Endothelial cell of umbilical vein (primary cell): ENCODE results near the gene SEMA4C. TPM values are rescaled to one million over a fixed set of nuclear protein-coding genes. Genes with fewer than 3 reads are reported as not detected.

Experiments used
- BruUV-seq: library from RNA; stranded (reverse); fragments of 400-500 nt; replicated peaks from 2 replicates; lab custom pipeline; 2021; lab: Mats Ljungman, UMichigan
- CTCF ChIA-PET: fragments of 300-600, 350-600 bp; sonication (Branson Sonifier 250); formaldehyde crosslinking; loops from one replicate; lab custom pipeline; 2021; ENCODE audit warnings: antibody characterized with exemption, inconsistent platforms; lab: Charles Lee
- POLR2A ChIA-PET: fragments of 300-600, 350-600 bp; sonication (Branson Sonifier 250); formaldehyde crosslinking; loops from one replicate; lab custom pipeline; 2021; ENCODE audit warnings: antibody characterized with exemption, inconsistent platforms; lab: Charles Lee
- DNase-seq: peaks from one replicate; pipeline ENCODE4 v3.0.0-alpha.2; 2011; ENCODE audit warnings: low read depth, low spot score
- FAIRE-seq: peaks from 2 replicates; lab custom pipeline; 2011; peaks lifted over from hg19 to GRCh38; lab: Jason Lieb, UNC
- H2AFZ ChIP-seq: 2 replicates; pipeline ENCODE4 v1.6.0; 2012; ENCODE audit warnings: low read depth, low read length, control low read depth, inconsistent platforms
- H3K27ac ChIP-seq: 2 replicates; pipeline ENCODE4 v1.5.1; 2011; ENCODE audit warnings: low read depth, mild to moderate bottlenecking, control low read depth, low read length, moderate library complexity; ENCODE audit not compliant: insufficient read depth
- H3K27me3 ChIP-seq, 2 experiments: 2 replicates each; pipeline versions ENCODE4 v1.6.0 to v1.6.1; 2011; ENCODE audit warnings: low read length in 2 of 2, mixed read lengths in 1 of 2; ENCODE audit not compliant: control insufficient read depth in 2 of 2, insufficient read depth in 2 of 2
- H3K36me3 ChIP-seq, 2 experiments: 2 replicates in 1 of 2; 3 replicates in 1 of 2; pipeline ENCODE4 v1.5.1; 2011; ENCODE audit warnings: low read length in 2 of 2, mild to moderate bottlenecking in 1 of 2, moderate library complexity in 1 of 2; ENCODE audit not compliant: control insufficient read depth in 2 of 2, insufficient read depth in 2 of 2; ENCODE audit errors: extremely low read depth in 1 of 2
- H3K4me1 ChIP-seq: 3 replicates; pipeline ENCODE4 v1.5.1; 2011; ENCODE audit warnings: mild to moderate bottlenecking, low read length; ENCODE audit not compliant: control insufficient read depth, insufficient read depth; ENCODE audit errors: extremely low read depth
- H3K4me2 ChIP-seq: 2 replicates; pipeline ENCODE4 v1.6.1; 2011; ENCODE audit warnings: low read length, control low read depth, mixed read lengths; ENCODE audit not compliant: insufficient read depth
- H3K4me3 ChIP-seq, 3 experiments: fragments of 200-600 bp in 1 of 3; sonication (generic), shearing (Covaris generic) in 1 of 3; replicated peaks in 1 of 3; 2 replicates each; pipeline ENCODE4 v1.5.1; 2011 to 2016; ENCODE audit warnings: control low read depth in 3 of 3, low read length in 3 of 3, mild to moderate bottlenecking in 2 of 3, inconsistent platforms in 1 of 3, low read depth in 1 of 3, moderate library complexity in 1 of 3; ENCODE audit not compliant: insufficient read depth in 1 of 3
- H3K79me2 ChIP-seq: 2 replicates; pipeline ENCODE4 v1.6.0; 2012; ENCODE audit warnings: low read length, inconsistent platforms; ENCODE audit not compliant: control insufficient read depth, insufficient read depth
- H3K9ac ChIP-seq: replicated peaks from 2 replicates; pipeline ENCODE3; 2011; ENCODE audit warnings: low read length, control low read depth; ENCODE audit not compliant: insufficient read depth; ENCODE audit errors: extremely low read depth
- H3K9me1 ChIP-seq: replicated peaks from 3 replicates; pipeline ENCODE4 v1.6.0; 2011; ENCODE audit warnings: mild to moderate bottlenecking, low read length; ENCODE audit not compliant: control insufficient read depth, insufficient read depth; ENCODE audit errors: extremely low read depth
- H3K9me3 ChIP-seq: replicated peaks from 2 replicates; pipeline ENCODE4 v1.5.1; 2012; ENCODE audit warnings: low read length, inconsistent platforms; ENCODE audit not compliant: control insufficient read depth, insufficient read depth
- H4K20me1 ChIP-seq: replicated peaks from 2 replicates; pipeline ENCODE3; 2011; ENCODE audit warnings: mild to moderate bottlenecking, low read length; ENCODE audit not compliant: control insufficient read depth, insufficient read depth; ENCODE audit errors: extremely low read depth
- CTCF ChIP-seq, 2 donors: IDR thresholded peaks; 1 replicate in 1 of 2; 2 replicates in 1 of 2; pipeline ENCODE4 v1.5.1; 2011; ENCODE audit warnings: low read length in 2 of 2, mild to moderate bottlenecking in 2 of 2, moderate library complexity in 2 of 2, control low read depth in 1 of 2, inconsistent platforms in 1 of 2, low read depth in 1 of 2; ENCODE audit not compliant: insufficient read depth in 1 of 2; ENCODE audit errors: extremely low read depth in 1 of 2
- EZH2 ChIP-seq: IDR thresholded peaks from 2 replicates; pipeline ENCODE4 v1.6.1; 2012; ENCODE audit warnings: borderline replicate concordance, low read depth, mild to moderate bottlenecking, moderate library complexity, low read length, inconsistent platforms; ENCODE audit not compliant: severe bottlenecking
- FOS ChIP-seq: IDR thresholded peaks from 2 replicates; pipeline ENCODE4 v1.6.1; 2011; ENCODE audit warnings: mild to moderate bottlenecking, low read length, moderate library complexity, borderline replicate concordance; ENCODE audit not compliant: insufficient read depth
- GATA2 ChIP-seq: IDR thresholded peaks from 2 replicates; pipeline ENCODE4 v1.7.0; 2011; ENCODE audit warnings: low read depth, mild to moderate bottlenecking, moderate library complexity, mixed read lengths, low read length; ENCODE audit not compliant: insufficient read length, insufficient read depth
- JUN ChIP-seq: IDR thresholded peaks from 2 replicates; pipeline ENCODE4 v1.6.1; 2011; ENCODE audit warnings: borderline replicate concordance, low read depth; ENCODE audit not compliant: insufficient read length, insufficient read depth
- MAX ChIP-seq: IDR thresholded peaks from 2 replicates; pipeline ENCODE4 v1.6.1; 2011; ENCODE audit not compliant: insufficient read depth, insufficient read length
- MYC ChIP-seq: IDR thresholded peaks from one replicate; pipeline ENCODE4 v1.6.1; 2011; ENCODE audit warnings: mild to moderate bottlenecking, low read depth, low read length
- POLR2A ChIP-seq: IDR thresholded peaks from 2 replicates; pipeline ENCODE4 v1.6.1; 2012; ENCODE audit warnings: low read depth, mild to moderate bottlenecking, control low read depth, low read length
- POLR2AphosphoS5 ChIP-seq: IDR thresholded peaks from 2 replicates; pipeline ENCODE4 v1.6.1; 2012; ENCODE audit warnings: low read depth, mild to moderate bottlenecking, control low read depth, low read length, moderate library complexity; ENCODE audit not compliant: insufficient read depth
- dilution Hi-C: fragments of 300-500 bp; cut with MboI; formaldehyde crosslinking; loops from one replicate; pipeline ENCODE4 v1.15.0; 2019; ENCODE audit warnings: low sequenced_read_pairs; ENCODE audit not compliant: extremely low pct_ligation_motif_present
- intact Hi-C: fragments of 100-400 bp; cut with micrococcal nuclease; formaldehyde crosslinking; loops from one replicate; pipeline ENCODE4 v1.10.0; 2022
- polyA plus RNA-seq, 4 experiments: library from polyadenylated mRNA; depleted of rRNA in 3 of 4; stranded (reverse) in 3 of 4; unstranded in 1 of 4; fragments of >200 nt; gene quantifications; 2 replicates each; pipeline versions ENCODE4 v1.2.1 to v1.2.3, GENCODE V29; 2011 to 2012; ENCODE audit warnings: missing spikeins in 1 of 4
- total RNA-seq: library from RNA; stranded (reverse); gene quantifications from 2 replicates; pipeline ENCODE4 v1.2.3, GENCODE V29; 2021

The SEMA4C gene
- total and polyA plus RNA-seq, 2 donors (not counting 3 experiments of a cell fraction or from before 2014, with no cell fraction given): 16.4 to 17.3 TPM

- FAIRE-seq: no peak
- no peaks in the 10 kb centered on the region for H3K79me2 ChIP-seq
- no peak for DNase-seq
- ChIA-PET CTCF (interaction anchor here (0.7 kb wide), 1 partner anchor 157 kb away, joined by 3 read pairs; no protein-coding TSS in a partner anchor), POLR2A (no interaction called here)
- no TSS peak for BruUV-seq
- H3K9me1 ChIP-seq: no peaks in the 10 kb centered on the region
- H3K4me2 ChIP-seq: no peak overlapping the region
- no peak overlapping the region for H2AFZ ChIP-seq
- no peaks in the 10 kb centered on the region for H3K27me3 ChIP-seq
- intact Hi-C loops (no loop called here), dilution Hi-C loops (no loop called here)
- no peaks in the 10 kb centered on the region for H3K9me3 ChIP-seq
- H3K4me3 ChIP-seq: no peak overlapping the region
- TF ChIP-seq MAX (no peak), MYC (no peak), EZH2 (no peak), POLR2A (no peak), FOS (no peak), POLR2AphosphoS5 (no peak), JUN (no peak), GATA2 (no peak), CTCF (IDR thresholded peaks at IDR 0.05; ENCODE audit: extremely low read depth in 1 of 2, insufficient read depth in 1 of 2, low read depth in 1 of 2, low read length in 2 of 2) (no peak)
- no peak overlapping the region for H3K9ac ChIP-seq
- no peaks in the 10 kb centered on the region for H3K4me1 ChIP-seq
- H3K27ac ChIP-seq: no peak overlapping the region
- H3K36me3 ChIP-seq: peaks cover 2 to 36% of the 10 kb centered on the region in 2 experiments
- no peaks in the 10 kb centered on the region for H4K20me1 ChIP-seq
Observed at GRCh38 chr2:96830044-96830562, 39.8 kb downstream of the SEMA4C start.
